ENCODE data around the gene TBXT.

TBXT gene

GRCh38 chr6:166119116-166119911 lies 48.3 kb downstream of the TBXT start:
- DNase-seq (ENCODE audit: low read depth, low spot score), result no peak

DNA sequence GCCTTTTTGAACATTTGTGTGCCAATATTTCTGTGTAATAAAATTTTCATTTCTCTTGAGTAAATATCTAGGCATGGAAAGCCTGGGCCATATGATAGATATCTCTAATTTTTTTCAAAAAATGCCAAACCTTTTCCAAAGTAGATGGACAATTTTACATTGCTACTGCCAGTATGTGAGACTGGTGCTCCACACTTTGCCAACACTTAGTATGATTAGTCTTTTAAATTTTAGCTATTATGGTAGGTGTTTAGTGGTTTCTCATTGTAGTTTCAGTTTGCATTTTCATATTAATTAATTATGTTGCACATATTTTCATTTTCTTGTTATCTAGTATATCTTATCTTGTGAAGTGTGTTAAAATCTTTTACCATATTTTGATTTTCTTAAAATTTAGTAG lies 52.0 kb downstream of the TBXT start:
- DNase-seq (ENCODE audit: low read depth, low spot score), result no peak

- no peak for DNase-seq (ENCODE audit: low read depth, low spot score)
These were observed 55.1 kb downstream of the TBXT start for GRCh38 chr6:166112580-166112979.

GRCh38 chr6:166109608-166110007 lies 58.0 kb downstream of the TBXT start:
- no peak for DNase-seq (ENCODE audit: low read depth, low spot score)

Measured in iPS DF 19.7 (cell line).